Neural cell (in vitro differentiated cells): ENCODE measurements around the gene TUBA1B. TPM values are rescaled to one million over a fixed set of nuclear protein-coding genes. Genes with fewer than 3 reads are reported as not detected.

Experiments used
- H2AFZ ChIP-seq: fragments of 200-600, 300-800 bp; sonication (generic), shearing (Covaris generic); 2 replicates; pipeline ENCODE4 v1.6.0; 2014; ENCODE audit warnings: low read depth, mild to moderate bottlenecking, antibody characterized with exemption, low read length, moderate library complexity
- H3F3A ChIP-seq: fragments of 200-600 bp; shearing (Covaris generic); 2 replicates; pipeline ENCODE4 v1.6.1; 2016; ENCODE audit warnings: mild to moderate bottlenecking, moderate library complexity, mixed read lengths, antibody characterized with exemption, low read length; ENCODE audit not compliant: insufficient read depth, poor library complexity, severe bottlenecking
- H3K27ac ChIP-seq: fragments of 200-600, 300-800 bp; sonication (generic), shearing (Covaris generic); 2 replicates; pipeline ENCODE4 v1.5.1; 2014; ENCODE audit warnings: mild to moderate bottlenecking, low read length, moderate library complexity
- H3K27me3 ChIP-seq: fragments of 300-800, 200-600 bp; sonication (generic), shearing (Covaris generic); 2 replicates; pipeline ENCODE4 v1.6.0; 2014; ENCODE audit warnings: mild to moderate bottlenecking, low read depth, low read length, moderate library complexity; ENCODE audit not compliant: insufficient read depth
- H3K36me3 ChIP-seq: fragments of 300-800, 200-600 bp; sonication (generic), shearing (Covaris generic); 2 replicates; pipeline ENCODE4 v1.5.1; 2014; ENCODE audit warnings: mild to moderate bottlenecking, antibody characterized with exemption, low read length, moderate library complexity; ENCODE audit not compliant: insufficient read depth
- H3K4me2 ChIP-seq: fragments of 300-800, 200-600 bp; sonication (generic), shearing (Covaris generic); 2 replicates; pipeline ENCODE4 v1.6.0; 2014; ENCODE audit warnings: mild to moderate bottlenecking, low read length
- H3K4me3 ChIP-seq: fragments of 300-800, 200-600 bp; sonication (generic), shearing (Covaris generic); 2 replicates; pipeline ENCODE4 v1.5.1; 2014; ENCODE audit warnings: mild to moderate bottlenecking, low read length, moderate library complexity
- H3K79me2 ChIP-seq: fragments of 200-600 bp; shearing (Covaris generic); replicated peaks from 2 replicates; pipeline ENCODE4 v1.6.0; 2014; ENCODE audit warnings: mild to moderate bottlenecking, low read length, moderate library complexity; ENCODE audit not compliant: insufficient read depth
- H3K9ac ChIP-seq: fragments of 300-800, 200-600 bp; sonication (generic), shearing (Covaris generic); 2 replicates; pipeline ENCODE4 v1.6.1; 2016; ENCODE audit warnings: mild to moderate bottlenecking, low read length, mixed read lengths
- H3K9me2 ChIP-seq: fragments of 200-600 bp; shearing (Covaris generic); 2 replicates; pipeline ENCODE4 v1.6.1; 2016; ENCODE audit warnings: mild to moderate bottlenecking, low read length, mixed read lengths; ENCODE audit not compliant: insufficient read depth
- H3K9me3 ChIP-seq: fragments of 200-600, 300-800 bp; sonication (generic), shearing (Covaris generic); 2 replicates; pipeline ENCODE4 v1.6.1; 2016; ENCODE audit warnings: mild to moderate bottlenecking, mixed run types, low read length, moderate library complexity, mixed read lengths
- H4K20me1 ChIP-seq: fragments of 200-600 bp; shearing (Covaris generic); 2 replicates; pipeline ENCODE4 v1.6.1; 2016; ENCODE audit warnings: mild to moderate bottlenecking, mixed run types; ENCODE audit not compliant: insufficient read depth
- CTCF ChIP-seq: fragments of 450-650 bp; IDR thresholded peaks from 2 replicates; pipeline ENCODE4 v1.5.1; 2014; ENCODE audit warnings: antibody characterized with exemption, mild to moderate bottlenecking, moderate library complexity; ENCODE audit not compliant: poor library complexity, severe bottlenecking
- EP300 ChIP-seq: fragments of 450-650 bp; conservative IDR thresholded peaks from 2 replicates; pipeline ENCODE4 v1.6.1; 2014; ENCODE audit warnings: antibody characterized with exemption, mild to moderate bottlenecking, moderate library complexity; ENCODE audit not compliant: poor library complexity, severe bottlenecking
- EZH2 ChIP-seq: fragments of 200-600, 300-800 bp; shearing (Covaris generic), sonication (generic); IDR thresholded peaks from 2 replicates; pipeline ENCODE4 v1.6.1; 2014; ENCODE audit warnings: antibody characterized with exemption, low read length, borderline replicate concordance, mild to moderate bottlenecking; ENCODE audit not compliant: insufficient read depth, poor library complexity, severe bottlenecking
- MXI1 ChIP-seq: fragments of 450-650 bp; conservative IDR thresholded peaks from 2 replicates; pipeline ENCODE4 v1.6.1; 2014; ENCODE audit warnings: antibody characterized with exemption, mild to moderate bottlenecking; ENCODE audit not compliant: poor library complexity, severe bottlenecking
- POLR2AphosphoS5 ChIP-seq: IDR thresholded peaks from 2 replicates; pipeline ENCODE4 v1.6.1; 2012
- RAD21 ChIP-seq: fragments of 450-650 bp; conservative IDR thresholded peaks from 2 replicates; pipeline ENCODE4 v1.6.1; 2014; ENCODE audit warnings: antibody characterized with exemption, mild to moderate bottlenecking, moderate library complexity
- SMC3 ChIP-seq: fragments of 450-650 bp; conservative IDR thresholded peaks from 2 replicates; pipeline ENCODE4 v1.6.1; 2014; ENCODE audit warnings: antibody characterized with exemption, mild to moderate bottlenecking, moderate library complexity; ENCODE audit not compliant: poor library complexity
- TAF1 ChIP-seq: IDR thresholded peaks from 2 replicates; pipeline ENCODE4 v1.6.1; 2012; ENCODE audit warnings: low read depth
- polyA plus RNA-seq: library from polyadenylated mRNA; depleted of rRNA; stranded (reverse); fragments of >200 nt; gene quantifications from 2 replicates; pipeline ENCODE4 v1.2.3, GENCODE V29; 2014
- TF ChIP-seq, protein P1 (sequence below): IDR thresholded peaks from 2 replicates; pipeline ENCODE4 v1.6.1; 2012; ENCODE audit warnings: borderline replicate concordance

The TUBA1B gene
- polyA plus RNA-seq, 1 donor from 2014 or later: 573 TPM

- peaks cover 7% of the 10 kb centered on the region for H3F3A ChIP-seq
- peaks cover 2% of the 10 kb centered on the region for H4K20me1 ChIP-seq
- H3K9ac ChIP-seq: peak overlapping the region; percentile 50
- TF ChIP-seq POLR2AphosphoS5: no peak
- TF ChIP-seq, protein P1, sequence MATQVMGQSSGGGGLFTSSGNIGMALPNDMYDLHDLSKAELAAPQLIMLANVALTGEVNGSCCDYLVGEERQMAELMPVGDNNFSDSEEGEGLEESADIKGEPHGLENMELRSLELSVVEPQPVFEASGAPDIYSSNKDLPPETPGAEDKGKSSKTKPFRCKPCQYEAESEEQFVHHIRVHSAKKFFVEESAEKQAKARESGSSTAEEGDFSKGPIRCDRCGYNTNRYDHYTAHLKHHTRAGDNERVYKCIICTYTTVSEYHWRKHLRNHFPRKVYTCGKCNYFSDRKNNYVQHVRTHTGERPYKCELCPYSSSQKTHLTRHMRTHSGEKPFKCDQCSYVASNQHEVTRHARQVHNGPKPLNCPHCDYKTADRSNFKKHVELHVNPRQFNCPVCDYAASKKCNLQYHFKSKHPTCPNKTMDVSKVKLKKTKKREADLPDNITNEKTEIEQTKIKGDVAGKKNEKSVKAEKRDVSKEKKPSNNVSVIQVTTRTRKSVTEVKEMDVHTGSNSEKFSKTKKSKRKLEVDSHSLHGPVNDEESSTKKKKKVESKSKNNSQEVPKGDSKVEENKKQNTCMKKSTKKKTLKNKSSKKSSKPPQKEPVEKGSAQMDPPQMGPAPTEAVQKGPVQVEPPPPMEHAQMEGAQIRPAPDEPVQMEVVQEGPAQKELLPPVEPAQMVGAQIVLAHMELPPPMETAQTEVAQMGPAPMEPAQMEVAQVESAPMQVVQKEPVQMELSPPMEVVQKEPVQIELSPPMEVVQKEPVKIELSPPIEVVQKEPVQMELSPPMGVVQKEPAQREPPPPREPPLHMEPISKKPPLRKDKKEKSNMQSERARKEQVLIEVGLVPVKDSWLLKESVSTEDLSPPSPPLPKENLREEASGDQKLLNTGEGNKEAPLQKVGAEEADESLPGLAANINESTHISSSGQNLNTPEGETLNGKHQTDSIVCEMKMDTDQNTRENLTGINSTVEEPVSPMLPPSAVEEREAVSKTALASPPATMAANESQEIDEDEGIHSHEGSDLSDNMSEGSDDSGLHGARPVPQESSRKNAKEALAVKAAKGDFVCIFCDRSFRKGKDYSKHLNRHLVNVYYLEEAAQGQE: no peak
- TF ChIP-seq SMC3: no peak
- no peak for TF ChIP-seq EZH2
- TF ChIP-seq RAD21: no peak
- TF ChIP-seq MXI1: no peak
- no peak for TF ChIP-seq CTCF
- TF ChIP-seq TAF1: no peak
- TF ChIP-seq EP300: no peak
- peak overlapping the region; percentile 42 for H3K27ac ChIP-seq
- peak overlapping the region; percentile 99 for H3K4me3 ChIP-seq
- H3K4me2 ChIP-seq: peak overlapping the region; percentile 76
- no peaks in the 10 kb centered on the region for H3K27me3 ChIP-seq
- peak overlapping the region; percentile 63 for H2AFZ ChIP-seq
- peaks cover 8% of the 10 kb centered on the region for H3K36me3 ChIP-seq
- no peaks in the 10 kb centered on the region for H3K9me2 ChIP-seq
- H3K9me3 ChIP-seq: no peaks in the 10 kb centered on the region
- peaks cover 23% of the 10 kb centered on the region for H3K79me2 ChIP-seq
These were observed 783 bp upstream of the TUBA1B start for GRCh38 chr12:49131894-49132461.

GRCh38 chr12:49130151-49131050, 794 bp downstream of the TUBA1B start:
- Histone ChIP-seq H3K27ac (peak overlapping the region; percentile 98), H3K9me3 (no peaks in the 10 kb centered on the region), H3K79me2 (peaks cover 23% of the 10 kb centered on the region), H3K36me3 (peaks cover 11% of the 10 kb centered on the region), H4K20me1 (peaks cover 2% of the 10 kb centered on the region), H3K27me3 (no peaks in the 10 kb centered on the region), H3K4me2 (peak overlapping the region; percentile 98), H3K9ac (peak overlapping the region; percentile 97), H3F3A (peaks cover 7% of the 10 kb centered on the region), H2AFZ (peak overlapping the region; percentile 93), H3K4me3 (peak overlapping the region; percentile 99), H3K9me2 (no peaks in the 10 kb centered on the region)
- peak; percentile 29 for TF ChIP-seq TAF1
- no peak for TF ChIP-seq EZH2
- TF ChIP-seq POLR2AphosphoS5: peak; percentile 60
- TF ChIP-seq, protein P1: no peak
- peak; percentile 95 for TF ChIP-seq MXI1
- peak; percentile 88 for TF ChIP-seq SMC3
- peak; percentile 99 for TF ChIP-seq CTCF
- TF ChIP-seq EP300: peak; percentile 59
- peak; percentile 80 for TF ChIP-seq RAD21
